Measurements from ENCODE around the gene UNC119B. TPM values are rescaled to one million over a fixed set of nuclear protein-coding genes. Genes with fewer than 3 reads are reported as not detected.

UNC119B gene
- total and polyA plus RNA-seq, 7 donors: 4.3 to 10.9 (median 8.2) TPM

DNA sequence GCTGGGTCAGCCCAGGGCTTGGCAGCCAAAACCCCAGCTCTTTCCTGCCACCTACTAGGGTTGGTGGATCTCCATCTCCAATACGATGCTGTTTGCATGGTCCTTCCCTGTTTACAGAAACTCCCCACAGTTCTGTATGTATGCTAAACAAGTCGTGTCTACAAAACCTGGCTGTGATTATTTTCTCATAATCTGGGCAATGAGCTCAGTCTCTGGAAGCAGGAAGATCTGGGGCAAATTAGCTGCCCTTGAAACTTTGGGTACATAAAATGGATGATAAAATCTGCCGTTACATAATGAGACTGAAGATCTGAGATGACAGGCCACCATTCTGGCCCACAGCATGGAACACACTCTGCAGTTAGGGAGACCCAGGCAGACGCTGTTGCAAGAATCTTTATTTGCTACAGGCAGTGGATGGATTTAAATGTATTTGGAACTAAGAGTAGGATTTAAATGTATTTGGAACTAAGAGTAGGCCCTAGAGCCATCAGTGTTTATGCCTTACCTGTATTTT lies 47.0 kb downstream of the UNC119B start:
- ATAC-seq (no peak), DNase-seq (no peak)
- H3K4me1 ChIP-seq: peaks cover 43% of the 10 kb centered on the region
- WGBS, 3 donors: 61 to 70% (median 67%) methylated on average over 4 of the region's 4 CpGs
- no peaks in the 10 kb centered on the region for H3K27me3 ChIP-seq (ENCODE audit: insufficient read depth in 3 of 3, low read length in 2 of 3)
- no peaks in the 10 kb centered on the region for H3K36me3 ChIP-seq (ENCODE audit: insufficient read depth in 1 of 2, low read depth in 1 of 2)
- TF ChIP-seq, protein P1, sequence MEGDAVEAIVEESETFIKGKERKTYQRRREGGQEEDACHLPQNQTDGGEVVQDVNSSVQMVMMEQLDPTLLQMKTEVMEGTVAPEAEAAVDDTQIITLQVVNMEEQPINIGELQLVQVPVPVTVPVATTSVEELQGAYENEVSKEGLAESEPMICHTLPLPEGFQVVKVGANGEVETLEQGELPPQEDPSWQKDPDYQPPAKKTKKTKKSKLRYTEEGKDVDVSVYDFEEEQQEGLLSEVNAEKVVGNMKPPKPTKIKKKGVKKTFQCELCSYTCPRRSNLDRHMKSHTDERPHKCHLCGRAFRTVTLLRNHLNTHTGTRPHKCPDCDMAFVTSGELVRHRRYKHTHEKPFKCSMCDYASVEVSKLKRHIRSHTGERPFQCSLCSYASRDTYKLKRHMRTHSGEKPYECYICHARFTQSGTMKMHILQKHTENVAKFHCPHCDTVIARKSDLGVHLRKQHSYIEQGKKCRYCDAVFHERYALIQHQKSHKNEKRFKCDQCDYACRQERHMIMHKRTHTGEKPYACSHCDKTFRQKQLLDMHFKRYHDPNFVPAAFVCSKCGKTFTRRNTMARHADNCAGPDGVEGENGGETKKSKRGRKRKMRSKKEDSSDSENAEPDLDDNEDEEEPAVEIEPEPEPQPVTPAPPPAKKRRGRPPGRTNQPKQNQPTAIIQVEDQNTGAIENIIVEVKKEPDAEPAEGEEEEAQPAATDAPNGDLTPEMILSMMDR (IDR thresholded peaks at IDR 0.05): no peak
- peak overlapping the region; percentile 87 for H3K27ac ChIP-seq
- no peaks in the 10 kb centered on the region for H3K9me3 ChIP-seq
- intact Hi-C loops (cut with DNase I): no loop called here
- H3K4me3 ChIP-seq: no peak overlapping the region

DNA sequence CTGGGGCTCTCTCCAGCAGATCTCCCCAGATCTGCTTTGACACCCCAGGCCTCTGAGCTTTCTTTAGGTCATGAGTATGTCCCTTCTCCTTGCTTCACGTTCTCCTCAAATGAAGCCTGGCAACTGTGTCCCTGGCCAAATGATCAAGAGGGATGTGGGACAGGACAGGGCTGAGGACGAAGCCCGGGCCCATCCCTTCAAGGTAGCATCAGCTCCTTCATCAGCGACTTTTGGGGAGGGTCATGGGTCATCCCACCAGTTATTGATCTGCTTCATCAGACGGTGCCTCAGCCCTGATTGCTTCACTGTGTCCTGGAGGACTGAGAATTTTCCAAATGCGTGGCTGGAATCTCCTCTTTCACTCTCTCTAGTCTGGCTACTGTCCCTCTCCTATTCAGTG lies 47.7 kb downstream of the UNC119B start:
- Histone ChIP-seq H3K36me3 (ENCODE audit: insufficient read depth in 1 of 2, low read depth in 1 of 2) (peaks cover 3 to 6% of the 10 kb centered on the region in 2 donors), H3K27me3 (ENCODE audit: insufficient read depth in 3 of 3, low read length in 2 of 3) (no peaks in the 10 kb centered on the region), H3K9me3 (no peaks in the 10 kb centered on the region), H3K27ac (peak overlapping the region; percentile 87), H3K4me1 (peaks cover 45% of the 10 kb centered on the region), H3K4me3 (no peak overlapping the region)
- DNase-seq (no peak), ATAC-seq (peak in 3 of 4 donors; percentile 1 to 16 (median 2))
- intact Hi-C loops (cut with DNase I): no loop called here
- TF ChIP-seq, protein P1 (IDR thresholded peaks at IDR 0.05): no peak
- 40 to 64% (median 47%) methylated on average over 6 of the region's 6 CpGs for WGBS, 3 donors

GRCh38 chr12:120758798-120759590 lies 48.7 kb downstream of the UNC119B start:
- no peak overlapping the region for H3K4me3 ChIP-seq
- peaks cover 45% of the 10 kb centered on the region for H3K4me1 ChIP-seq
- TF ChIP-seq, protein P1 (IDR thresholded peaks at IDR 0.05): no peak
- ATAC-seq: no peak
- no peaks in the 10 kb centered on the region for H3K9me3 ChIP-seq
- intact Hi-C loops (cut with DNase I): no loop called here
- 84 to 95% (median 91%) methylated on average over 7 of the region's 7 CpGs for WGBS, 3 donors
- peaks cover 3 to 16% of the 10 kb centered on the region in 2 donors for H3K36me3 ChIP-seq (ENCODE audit: insufficient read depth in 1 of 2, low read depth in 1 of 2)
- no peak for DNase-seq
- peak overlapping the region; percentile 87 for H3K27ac ChIP-seq
- no peaks in the 10 kb centered on the region for H3K27me3 ChIP-seq (ENCODE audit: insufficient read depth in 3 of 3, low read length in 2 of 3)

DNA sequence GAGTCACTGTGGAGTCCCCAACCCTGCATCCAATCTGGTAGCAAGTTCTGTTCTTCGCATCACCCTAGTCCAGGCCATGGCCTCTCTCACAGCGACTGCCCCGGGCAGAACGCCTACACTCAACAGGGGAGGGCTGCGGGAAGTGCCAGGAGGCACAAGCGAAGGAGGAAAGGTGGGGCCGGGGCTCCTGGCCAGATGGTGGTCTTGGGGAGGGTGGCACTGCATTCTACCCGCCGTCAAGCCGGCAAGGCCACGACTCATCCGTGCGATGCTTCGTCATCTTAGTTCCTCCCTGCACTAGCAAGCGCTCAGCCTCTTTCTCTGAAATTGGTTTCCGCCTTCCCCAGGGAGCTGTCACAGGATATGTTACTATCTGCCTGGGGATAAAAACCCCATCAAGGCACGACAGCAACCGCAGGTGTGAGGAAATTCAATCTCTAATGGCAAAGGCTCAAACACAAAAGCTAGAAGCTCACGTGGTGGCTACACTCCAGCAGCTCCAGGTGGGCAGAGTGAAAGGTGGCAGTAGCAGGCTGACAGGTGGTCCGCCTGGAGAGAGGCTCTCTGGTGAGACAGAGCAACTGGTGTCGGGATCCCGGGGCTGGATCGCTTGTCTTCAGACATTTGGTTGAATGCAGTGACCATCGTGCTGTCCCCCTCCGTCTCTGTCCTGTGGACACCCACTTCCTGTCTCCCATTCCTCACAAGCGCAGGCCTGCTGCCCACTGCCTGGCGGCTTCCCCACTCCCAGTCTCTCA lies 49.5 kb downstream of the UNC119B start:
- ATAC-seq (no peak), DNase-seq (no peak)
- 61 to 69% (median 65%) methylated on average over 27 of the region's 27 CpGs for WGBS, 3 donors
- peak overlapping the region; percentile 87 for H3K27ac ChIP-seq
- H3K9me3 ChIP-seq: no peaks in the 10 kb centered on the region
- intact Hi-C loops (cut with DNase I): loop anchor here in 1 of 2 donors (10.0 kb wide), 1 partner anchor 75 kb away; no protein-coding TSS in a partner anchor
- no peaks in the 10 kb centered on the region for H3K27me3 ChIP-seq (ENCODE audit: insufficient read depth in 3 of 3, low read length in 2 of 3)
- peaks cover 3 to 23% of the 10 kb centered on the region in 2 donors for H3K36me3 ChIP-seq (ENCODE audit: insufficient read depth in 1 of 2, low read depth in 1 of 2)
- TF ChIP-seq, protein P1 (IDR thresholded peaks at IDR 0.05): no peak
- H3K4me1 ChIP-seq: peaks cover 45% of the 10 kb centered on the region
- H3K4me3 ChIP-seq: peak overlapping the region; percentile 41
